Subcutaneous adipose tissue (tissue), 4 donors: ENCODE measurements around the gene SLC37A2. TPM values are rescaled to one million over a fixed set of nuclear protein-coding genes. Genes with fewer than 3 reads are reported as not detected.

Experiments used
- CTCF ChIP-seq: fragments of 450-650 bp; IDR thresholded peaks from one replicate; pipeline ENCODE4 v1.5.1; 2016; ENCODE audit warnings: low read depth, mild to moderate bottlenecking, control low read depth, antibody characterized with exemption, moderate library complexity
- total RNA-seq, 4 donors: library from RNA; depleted of rRNA; stranded (reverse); fragments of >200 nt; gene quantifications; one replicate each; pipeline ENCODE4 v1.1.0, GENCODE V29; 2016

SLC37A2 gene
- total RNA-seq, 4 donors from 2014 or later = 14.7 to 59.7 (median 22.5) TPM

DNA sequence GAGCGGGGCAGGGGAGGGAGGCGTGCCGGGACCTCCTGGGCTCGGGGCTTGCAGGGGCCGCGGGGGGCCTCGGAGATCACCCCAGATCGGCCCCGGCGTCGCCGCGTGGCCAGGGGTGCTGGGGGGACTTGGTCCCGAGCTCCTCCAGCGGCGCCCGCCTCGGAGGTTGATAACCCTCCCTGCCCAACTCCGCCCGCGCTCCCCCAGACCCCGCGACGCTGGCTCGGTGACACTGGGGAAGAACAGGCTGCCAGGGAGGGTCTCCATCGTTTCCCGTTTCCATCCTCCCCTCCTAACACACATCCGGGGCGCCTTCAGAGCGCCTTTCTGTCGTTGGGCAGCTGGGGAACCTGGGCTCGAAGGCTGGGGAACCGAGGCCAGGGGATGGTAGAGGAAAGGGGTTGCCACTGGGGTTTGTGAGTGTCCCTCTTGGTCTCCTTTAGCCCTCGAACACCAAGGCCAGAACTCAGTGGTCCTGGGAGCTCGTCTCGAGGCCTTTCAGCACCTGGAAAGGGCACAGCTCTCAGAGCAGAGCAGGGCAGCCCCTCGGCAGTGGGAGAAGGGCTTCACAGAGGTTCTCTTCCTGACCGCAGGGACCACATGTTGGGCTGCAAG, 431 bp downstream of the SLC37A2 start:
- no peak for TF ChIP-seq CTCF

DNA sequence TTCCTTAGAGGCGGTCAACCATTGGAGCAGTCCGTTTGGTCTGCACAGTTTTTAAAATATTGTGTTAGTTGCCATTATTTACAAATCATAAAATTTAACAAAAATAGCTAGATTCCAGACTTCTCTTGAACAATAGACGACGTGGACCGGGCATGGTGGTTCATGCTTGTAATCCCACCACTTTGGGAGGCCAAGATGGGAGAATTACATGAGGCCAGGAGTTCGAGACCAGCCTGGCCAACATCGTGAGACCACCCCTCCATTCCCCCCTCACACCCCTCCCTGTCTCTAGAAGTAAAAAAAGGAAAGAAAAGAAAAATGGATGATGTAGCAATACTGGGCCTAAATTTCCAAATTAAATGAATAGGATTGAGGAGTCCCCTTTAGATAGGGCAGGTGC, 965 bp downstream of the SLC37A2 start:
- TF ChIP-seq CTCF = no peak

GRCh38 chr11:125068368-125068767, 5.3 kb downstream of the SLC37A2 start:
- TF ChIP-seq CTCF = no peak

- no peak for TF ChIP-seq CTCF
Observed at GRCh38 chr11:125069008-125069407, 5.9 kb downstream of the SLC37A2 start.

DNA sequence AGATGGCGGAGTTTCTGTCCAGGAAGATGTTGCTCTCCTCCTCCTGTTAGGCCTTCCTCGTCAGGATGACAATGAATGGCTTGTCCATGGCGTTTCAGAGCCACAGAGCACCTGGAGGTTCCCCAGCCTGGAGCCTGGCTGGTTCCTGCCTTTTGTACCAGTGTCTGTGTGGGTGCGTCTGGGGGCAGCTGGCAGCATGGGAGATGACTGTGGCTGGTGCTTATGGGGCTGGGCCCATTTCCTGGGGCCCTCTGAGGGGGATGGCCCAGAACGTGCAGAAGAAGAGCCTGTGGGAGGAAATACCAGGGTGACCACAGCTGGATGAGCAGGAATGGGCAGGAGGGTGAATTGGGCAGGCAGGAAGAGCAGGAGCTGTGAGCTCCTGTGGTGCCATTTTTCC, 6.7 kb downstream of the SLC37A2 start:
- TF ChIP-seq CTCF = no peak

DNA sequence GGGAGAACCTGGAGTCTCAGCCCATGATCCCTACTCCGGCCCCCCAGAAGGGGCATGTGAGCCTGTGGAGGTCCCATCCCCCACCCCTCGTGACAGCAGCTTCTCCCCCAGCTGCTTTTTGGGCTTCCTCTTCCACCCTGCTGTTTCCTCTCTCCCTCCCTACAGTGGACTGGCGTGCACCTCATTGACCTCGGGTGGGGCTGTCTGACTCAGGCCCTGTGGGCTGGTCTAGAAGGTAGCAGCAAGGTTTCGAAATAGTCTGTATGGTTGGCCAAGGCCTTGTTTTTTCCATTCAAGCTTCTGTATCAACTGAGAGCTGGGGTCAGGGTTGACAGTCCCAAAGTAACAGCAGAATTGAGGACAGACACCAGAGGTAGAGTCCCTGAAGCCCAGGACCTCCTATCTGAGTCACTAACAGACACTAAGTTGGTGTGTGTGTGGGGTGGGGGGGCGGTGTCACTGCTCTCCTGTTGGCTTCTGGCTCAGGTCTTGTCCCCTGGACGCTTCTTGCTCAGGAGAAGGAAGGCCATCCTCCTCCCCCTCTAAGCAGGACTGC, 7.7 kb downstream of the SLC37A2 start:
- TF ChIP-seq CTCF = no peak

- TF ChIP-seq CTCF = no peak
Observed at GRCh38 chr11:125071435-125071834, 8.3 kb downstream of the SLC37A2 start.
